ENCODE data around the gene CLMN.

The CLMN gene

DNA sequence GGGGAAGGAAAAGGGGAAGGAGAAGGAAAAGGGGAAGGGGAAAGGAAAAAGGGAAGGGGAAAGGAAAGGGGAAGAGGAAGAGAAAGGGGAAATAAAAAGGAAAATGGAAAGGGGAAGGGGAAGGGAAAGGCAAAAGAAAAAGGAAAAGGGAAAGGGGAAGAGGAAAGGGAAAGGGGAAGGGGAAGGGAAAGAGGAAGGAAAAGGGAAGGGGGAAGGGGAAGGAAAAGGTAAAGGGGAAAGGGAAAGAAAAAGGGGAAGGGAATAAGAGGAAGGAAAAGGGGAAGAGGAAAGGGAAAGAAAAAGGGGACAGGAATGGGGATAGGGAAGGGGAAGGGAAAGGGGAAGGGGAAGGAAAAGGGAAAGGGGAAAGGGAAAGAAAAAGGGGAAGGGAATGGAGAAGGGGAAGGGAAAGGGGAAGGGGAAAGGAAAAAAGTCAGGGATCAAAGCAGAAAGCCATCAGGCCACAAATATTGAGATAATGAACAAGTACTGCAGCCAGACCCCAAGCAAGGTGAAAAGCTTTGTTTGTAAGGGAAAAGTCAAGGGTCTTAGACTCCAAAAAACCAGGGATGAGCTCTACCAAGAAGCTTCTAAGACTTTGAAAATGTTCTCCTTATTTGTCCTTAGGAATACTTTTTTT, 182.4 kb downstream of the CLMN start:
- no peak for DNase-seq (ENCODE audit: low spot score)

DNA sequence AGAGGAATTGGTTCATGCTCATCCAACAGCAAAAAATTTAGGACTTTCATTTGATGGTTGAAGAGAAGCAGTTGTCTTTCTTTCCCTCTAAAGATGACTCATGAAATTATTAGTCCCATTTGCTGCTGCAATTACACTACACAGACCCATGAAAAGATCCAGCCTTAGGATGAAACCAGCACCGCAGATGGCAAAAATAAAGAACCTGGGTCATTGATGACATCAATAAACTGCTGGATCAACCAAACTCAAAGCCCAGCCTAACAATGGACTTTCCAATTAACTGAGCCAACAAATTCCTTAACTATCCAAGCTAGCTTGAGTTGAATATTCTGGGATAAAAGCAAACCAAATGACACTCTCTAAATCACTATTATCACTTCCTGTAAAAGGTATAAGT, 183.1 kb downstream of the CLMN start:
- DNase-seq (ENCODE audit: low spot score), result no peak

DNA sequence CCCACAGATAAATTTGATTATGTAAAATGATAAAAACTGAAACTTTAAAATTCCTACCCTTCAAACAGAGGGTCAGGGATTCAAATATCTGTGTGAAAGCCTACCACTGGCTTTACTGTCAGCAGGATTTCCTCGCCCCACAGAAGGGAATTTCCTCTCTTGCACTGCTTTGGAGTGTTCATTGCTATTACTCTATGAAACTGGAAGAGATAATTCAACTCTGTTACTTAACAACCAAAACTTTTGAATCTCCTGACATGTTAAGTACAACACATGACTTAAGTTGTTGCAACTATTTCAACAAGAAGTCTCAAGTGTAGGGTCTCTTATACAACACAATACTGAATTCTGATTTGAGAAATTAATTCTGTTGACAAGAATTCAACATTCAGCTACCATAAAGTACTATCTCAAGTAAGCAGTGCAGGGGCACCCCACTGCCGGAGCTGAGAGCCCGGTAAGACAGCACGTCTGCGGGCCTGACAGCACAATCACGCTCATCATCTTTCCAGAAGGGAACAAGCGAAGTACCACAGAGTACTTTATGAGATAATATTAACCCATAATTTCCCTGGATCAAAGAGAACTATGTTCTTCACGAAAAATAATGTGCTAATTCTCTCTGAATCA, 185.3 kb downstream of the CLMN start:
- no peak for DNase-seq (ENCODE audit: low spot score)

GRCh38 chr14:95133282-95133681, 186.4 kb downstream of the CLMN start:
- DNase-seq (ENCODE audit: low spot score), result no peak

DNA sequence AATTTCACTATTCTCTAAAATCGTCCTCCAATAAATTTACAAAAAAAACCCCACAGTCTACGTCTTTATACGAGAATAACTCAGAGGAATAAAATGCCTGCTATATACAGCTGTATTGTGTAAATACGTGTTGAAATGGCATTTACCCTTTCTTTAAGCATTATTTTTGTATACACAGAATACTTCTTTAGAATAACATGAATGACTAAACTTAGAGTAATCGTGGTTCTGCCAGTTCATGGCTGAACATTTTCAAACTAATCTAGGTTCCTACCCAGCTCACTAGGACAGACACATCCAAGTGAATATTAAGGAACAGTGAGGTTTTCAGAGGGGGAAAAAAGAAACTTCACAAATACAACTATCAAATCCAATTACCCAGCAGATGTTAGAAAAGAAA, 186.9 kb downstream of the CLMN start:
- DNase-seq (ENCODE audit: low spot score), result no peak
